ENCODE results near the gene ZCCHC14.
"Not testable (repeated sequence)": the region's sequence is repeated elsewhere in the genome, so short reads cannot be mapped to it uniquely, and the experiment has no call there.

ZCCHC14 gene

GRCh38 chr16:87374313-87374712, 118.5 kb downstream of the ZCCHC14 start:
- no peak for DNase-seq

- DNase-seq = no peak
These were observed 120.5 kb downstream of the ZCCHC14 start for GRCh38 chr16:87372305-87372704.

GRCh38 chr16:87371261-87371866, 121.5 kb downstream of the ZCCHC14 start:
- DNase-seq = no peak

GRCh38 chr16:87369796-87370719, 122.8 kb downstream of the ZCCHC14 start:
- DNase-seq = no peak

DNA sequence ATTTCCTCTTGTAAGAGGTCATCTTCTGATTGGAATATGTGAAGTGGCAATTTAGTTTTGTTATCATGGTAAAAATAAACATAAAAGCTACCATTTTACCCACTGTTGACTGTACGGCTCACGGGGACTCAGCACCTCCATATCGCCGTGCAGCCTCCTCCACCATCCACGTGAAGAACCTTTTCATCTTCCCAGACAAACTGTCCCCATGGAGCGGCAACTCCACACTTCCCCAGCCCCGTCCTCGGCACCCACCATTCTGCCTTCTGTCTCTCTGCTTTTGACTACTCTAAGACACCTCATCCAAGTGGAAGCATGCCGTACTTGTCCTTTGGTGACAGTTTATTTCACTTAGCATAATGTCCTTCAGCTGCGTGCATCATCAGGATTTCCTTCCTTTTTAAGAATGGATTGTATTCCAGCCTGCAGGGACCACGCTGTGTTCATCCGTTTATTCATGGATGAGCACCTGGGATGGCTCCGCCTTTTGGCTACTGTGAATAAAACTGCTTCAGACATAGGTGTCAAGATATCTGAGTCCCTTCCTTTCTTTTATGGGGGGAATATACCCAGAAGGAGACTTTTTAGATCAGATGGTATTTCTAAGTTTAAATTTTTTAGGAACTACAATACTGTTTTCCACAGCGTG, 123.6 kb downstream of the ZCCHC14 start:
- DNase-seq = no peak

DNA sequence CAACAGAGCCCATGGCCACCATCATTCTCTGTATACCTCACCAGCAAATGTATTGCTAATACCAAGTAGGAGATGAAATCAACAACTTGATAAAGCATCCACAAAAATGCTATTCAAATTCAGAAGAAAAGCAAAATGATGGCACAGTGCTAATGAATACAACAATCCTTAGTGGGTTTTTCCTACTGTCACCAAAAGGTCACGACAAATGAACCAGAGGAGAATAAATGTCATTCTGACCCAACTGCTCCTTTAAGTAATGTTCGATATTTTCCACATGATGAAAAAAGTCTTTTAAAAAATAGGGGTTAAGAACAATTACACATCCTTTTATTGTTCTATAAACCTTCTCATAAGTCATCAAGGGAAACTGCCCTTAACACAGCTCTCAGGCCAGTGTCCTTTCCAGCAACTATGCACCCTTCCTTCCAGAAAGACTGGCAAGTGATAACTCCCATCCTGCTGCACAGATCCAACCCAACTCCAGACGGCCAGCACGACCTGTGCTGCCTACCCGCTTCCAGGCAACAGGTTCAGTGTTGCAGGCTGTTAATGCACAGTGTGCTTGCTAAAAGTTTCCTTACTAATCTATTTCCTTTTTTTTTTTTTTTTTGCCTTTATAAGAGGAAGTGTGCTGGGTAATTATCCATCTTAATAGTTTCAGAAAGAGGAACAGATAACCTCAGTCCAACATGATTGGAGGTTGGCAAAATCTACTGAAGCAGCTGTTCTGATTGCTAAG, 124.6 kb downstream of the ZCCHC14 start:
- no peak for DNase-seq

- DNase-seq = no peak
These were observed 125.3 kb downstream of the ZCCHC14 start for GRCh38 chr16:87367529-87367928.

DNA sequence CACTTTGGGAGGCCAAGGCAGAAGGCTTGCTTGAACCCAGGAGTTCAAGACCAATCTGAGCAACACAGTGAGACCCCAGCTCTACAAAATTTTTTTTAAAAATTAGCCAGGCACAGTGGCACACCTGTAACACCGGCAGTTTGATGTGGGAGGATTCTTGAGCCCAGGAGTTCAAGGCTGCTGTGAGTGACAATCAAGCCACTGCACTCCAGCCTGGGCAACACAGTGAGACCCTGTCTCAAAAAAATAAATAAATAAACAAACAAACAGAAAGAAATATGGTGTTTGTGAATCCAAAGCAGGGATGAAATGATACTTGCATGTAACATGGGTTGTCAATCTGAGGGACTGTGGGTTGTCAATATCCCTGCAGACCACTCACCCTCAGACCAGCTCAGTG, 125.9 kb downstream of the ZCCHC14 start:
- DNase-seq = no peak

- no peak for DNase-seq
These were observed 126.5 kb downstream of the ZCCHC14 start for GRCh38 chr16:87366288-87366687.

DNA sequence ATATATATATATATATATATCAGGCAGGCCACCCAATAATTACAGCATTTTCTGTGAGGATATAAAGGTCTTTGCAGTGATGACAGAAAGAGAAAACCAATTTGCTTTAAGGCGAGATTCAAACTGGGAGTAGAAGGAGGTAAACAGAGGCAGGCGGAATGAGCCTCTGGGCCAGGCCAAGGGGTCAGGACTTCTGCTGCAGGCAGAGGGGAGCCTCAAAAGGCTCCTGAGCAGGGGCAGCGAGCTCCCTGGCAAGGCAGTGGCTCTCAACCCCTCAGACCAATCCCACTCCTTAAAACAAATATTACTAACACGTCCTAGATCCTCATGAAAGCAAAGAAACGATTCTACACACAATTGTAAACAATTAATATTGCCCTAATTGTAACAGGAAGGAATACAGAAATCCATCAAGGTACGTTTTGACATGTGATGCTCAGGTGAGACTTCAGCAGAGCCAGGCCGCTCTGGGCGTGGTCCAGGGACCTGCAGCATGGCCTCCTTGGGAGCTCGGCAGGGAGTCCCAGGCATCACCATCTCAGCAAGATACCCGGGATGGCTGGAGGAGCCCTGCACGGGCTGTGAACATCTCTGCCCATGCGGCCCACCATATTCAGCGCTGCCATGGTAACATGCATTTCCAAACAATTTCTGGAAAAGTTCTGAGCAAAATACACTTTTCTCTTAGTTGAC, 127.7 kb downstream of the ZCCHC14 start:
- DNase-seq = no peak

DNA sequence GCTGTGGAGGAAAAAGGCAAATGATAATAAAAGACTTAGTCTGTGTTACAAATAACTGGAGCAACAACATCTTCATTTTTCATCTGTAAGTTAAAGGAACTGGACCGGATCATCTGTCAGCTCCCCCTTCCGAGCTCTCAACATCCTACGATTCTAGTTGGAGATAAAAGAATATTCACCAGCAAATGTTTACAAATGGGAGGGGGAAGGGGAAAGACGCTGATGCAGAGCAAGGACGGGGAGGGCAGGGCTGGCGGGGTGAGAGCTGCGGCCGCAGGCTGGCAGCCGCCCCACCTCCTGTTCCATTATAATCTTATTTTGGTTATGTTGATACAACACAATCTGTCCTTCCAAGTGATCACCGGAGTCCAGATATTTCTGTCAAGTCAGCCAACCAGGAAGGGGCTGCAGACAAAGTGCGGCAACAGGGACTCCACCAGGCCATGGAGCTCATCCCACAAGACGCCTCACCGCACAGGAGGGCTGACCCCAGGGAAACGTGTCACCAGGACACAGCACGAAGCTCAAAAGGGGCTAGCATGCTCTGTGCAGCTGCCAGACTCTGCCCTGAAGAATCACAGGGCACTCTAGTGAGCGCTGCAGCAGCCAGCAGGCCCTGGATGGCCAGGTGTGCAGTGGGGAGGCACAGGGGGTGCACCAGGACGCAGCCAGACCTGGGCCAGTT, 128.9 kb downstream of the ZCCHC14 start:
- DNase-seq = no peak

GRCh38 chr16:87362828-87363559, 129.8 kb downstream of the ZCCHC14 start:
- not testable (repeated sequence) for DNase-seq

GRCh38 chr16:87361916-87362619, 130.8 kb downstream of the ZCCHC14 start:
- no peak for DNase-seq

- no peak for DNase-seq
These were observed 131.8 kb downstream of the ZCCHC14 start for GRCh38 chr16:87360862-87361610.

DNA sequence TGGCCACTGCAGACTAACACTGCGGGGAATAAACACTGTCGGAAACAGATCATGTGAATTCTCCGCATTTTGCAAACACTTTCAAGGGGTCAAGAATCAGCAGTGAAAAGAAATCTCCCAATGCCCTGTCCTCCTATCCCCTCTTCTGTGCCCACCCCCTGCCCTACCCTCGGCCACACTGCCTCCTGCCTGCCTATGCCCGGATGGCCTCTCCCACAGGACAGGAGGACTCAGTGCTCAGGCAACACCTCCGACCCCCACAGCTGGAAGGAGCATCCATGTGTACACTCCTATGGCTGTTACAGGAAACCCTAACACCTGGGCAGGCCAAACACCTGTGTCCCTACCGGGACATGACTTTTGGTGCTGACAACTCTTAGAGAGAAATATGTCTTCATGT, 133.7 kb downstream of the ZCCHC14 start:
- DNase-seq = no peak

GRCh38 chr16:87358696-87359095, 134.1 kb downstream of the ZCCHC14 start:
- DNase-seq = no peak

DNA sequence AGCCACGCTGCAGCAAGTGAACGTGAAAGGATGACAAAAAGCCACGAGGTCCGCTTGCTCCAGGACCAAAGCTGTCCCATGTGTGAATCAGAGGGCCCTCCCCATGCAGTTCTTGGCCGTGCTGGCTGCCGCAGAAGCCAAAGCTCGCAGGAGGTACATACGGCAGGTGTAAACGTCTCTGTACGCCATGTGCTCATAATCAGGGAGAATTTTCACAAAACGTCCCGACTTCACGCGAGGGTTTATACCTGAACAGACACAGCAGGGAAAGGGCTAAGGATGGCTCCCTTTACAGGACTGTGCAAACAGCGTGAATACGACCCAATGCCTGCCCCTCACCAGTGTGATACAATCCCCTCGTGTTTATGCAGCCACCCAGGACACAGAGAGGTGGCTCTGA, 134.6 kb downstream of the ZCCHC14 start:
- no peak for DNase-seq

DNA sequence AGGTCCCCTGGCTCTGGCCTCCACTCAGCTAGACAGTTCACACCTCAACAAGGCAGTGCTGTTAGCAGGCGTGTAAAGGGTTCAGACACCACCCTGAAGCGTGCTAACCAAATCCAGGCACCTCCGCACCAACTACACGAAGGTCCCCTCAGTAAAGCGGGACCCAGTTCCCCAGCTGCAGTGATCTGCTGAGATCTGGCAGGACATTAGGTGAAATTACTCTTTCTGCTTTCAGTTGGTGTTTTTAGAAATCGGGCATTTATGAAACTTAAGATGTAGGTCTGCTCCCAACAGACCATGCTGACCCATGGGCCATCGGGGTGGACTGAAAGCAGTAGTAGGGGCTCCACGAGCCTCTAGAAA, 136.4 kb downstream of the ZCCHC14 start:
- no peak for DNase-seq
